ENCODE measurements around the gene ANXA11. TPM values are rescaled to one million over a fixed set of nuclear protein-coding genes. Genes with fewer than 3 reads are reported as not detected.

Gene ANXA11
- total and polyA plus RNA-seq, 2 of the 4 experiments (the other 2 are of a cell fraction), result 39.4 to 109 TPM

GRCh38 chr10:80168679-80169380, 36.5 kb downstream of the ANXA11 start (continued):
- no peak for TF ChIP-seq NFE2L2 (IDR thresholded peaks at IDR 0.05; ENCODE audit: low read depth, low read length)

- Histone ChIP-seq H3K23ac (ENCODE audit: low read depth, low read length) (no peak overlapping the region), H2AK9ac (replicated peaks; ENCODE audit: low read depth, low read length, poor library complexity) (no peak overlapping the region), H2BK20ac (ENCODE audit: low read depth, low read length) (no peak overlapping the region), H3K56ac (ENCODE audit: extremely low read depth, insufficient read depth, low read length) (no peak overlapping the region), H3K27me3 (ENCODE audit: control insufficient read depth, insufficient read depth, low read length) (no peaks in the 10 kb centered on the region), H3K4me2 (ENCODE audit: low read depth, low read length) (no peak overlapping the region), H3K9ac (ENCODE audit: low read depth, low read length) (no peak overlapping the region), H3K36me3 (ENCODE audit: control insufficient read depth, insufficient read depth, low read length) (peaks cover 55% of the 10 kb centered on the region), H3K9me3 (ENCODE audit: control insufficient read depth, insufficient read depth, low read length) (no peaks in the 10 kb centered on the region), H4K91ac (ENCODE audit: insufficient read depth, low read depth, low read length) (no peak overlapping the region), H2AK5ac (ENCODE audit: low read depth, low read length) (no peak overlapping the region), H4K5ac (ENCODE audit: low read depth, low read length) (no peak overlapping the region), H4K20me1 (ENCODE audit: insufficient read depth, low read length) (peaks cover 29% of the 10 kb centered on the region), H4K8ac (ENCODE audit: low read depth in 2 of 2, low read length in 2 of 2) (no peak overlapping the region), H3K18ac (ENCODE audit: low read depth, low read length) (no peak overlapping the region), H2BK120ac (ENCODE audit: low read depth, low read length) (no peak overlapping the region), H3K79me1 (ENCODE audit: low read depth in 1 of 2, low read length in 2 of 2) (peaks cover 18 to 98% of the 10 kb centered on the region in 2 experiments), H2AFZ (replicated peaks; ENCODE audit: low read length, poor library complexity) (no peak overlapping the region), H3K4me1 (ENCODE audit: control insufficient read depth, insufficient read depth, low read length) (peaks cover 32% of the 10 kb centered on the region), H3K4ac (ENCODE audit: low read depth, low read length) (no peak overlapping the region), H3K4me3 (ENCODE audit: insufficient read depth, low read depth, low read length) (no peak overlapping the region), H3K27ac (ENCODE audit: insufficient read depth, low read length) (no peak overlapping the region), H3K9me1 (ENCODE audit: insufficient read depth, low read length) (peaks cover 47% of the 10 kb centered on the region), H2BK15ac (ENCODE audit: low read depth, low read length) (no peak overlapping the region), H3K14ac (replicated peaks; ENCODE audit: low read depth, low read length) (no peak overlapping the region), H2BK5ac (ENCODE audit: low read depth, low read length, poor library complexity, severe bottlenecking) (no peak overlapping the region)
- no peak for TF ChIP-seq MXI1 (IDR thresholded peaks at IDR 0.05; ENCODE audit: borderline replicate concordance, low read depth, low read length)
- no peak for TF ChIP-seq RAD21 (IDR thresholded peaks at IDR 0.05; ENCODE audit: low read length)
- no peak for TF ChIP-seq CHD1 (IDR thresholded peaks at IDR 0.05; ENCODE audit: low read depth, low read length)
- no peak for TF ChIP-seq NFE2L2 (IDR thresholded peaks at IDR 0.05; ENCODE audit: low read depth, low read length)
- no peak for TF ChIP-seq RCOR1 (IDR thresholded peaks at IDR 0.05; ENCODE audit: insufficient replicate concordance, low read length)
- TF ChIP-seq FOS (IDR thresholded peaks at IDR 0.05; ENCODE audit: low read depth, low read length), result no peak
- no peak for TF ChIP-seq RFX5 (IDR thresholded peaks at IDR 0.05; ENCODE audit: low read depth, low read length)
- TF ChIP-seq CTCF (conservative IDR thresholded peaks at IDR 0.05; ENCODE audit: low read depth, low read length), result no peak
- no peak for TF ChIP-seq BHLHE40 (IDR thresholded peaks at IDR 0.05; ENCODE audit: low read depth, low read length)
- TF ChIP-seq USF2 (IDR thresholded peaks at IDR 0.05; ENCODE audit: low read depth, low read length), result no peak
- dilution Hi-C loops (cut with HindIII; ENCODE audit: low sequenced_read_pairs, unreplicated experiment), result no loop called here
- ChIA-PET POLR2A (ENCODE audit: unreplicated experiment) (no interaction called here), CTCF (interaction anchor here (0.8 to 0.9 kb wide), 2 partner anchors 14 to 19 kb away, joined by 3 to 4 read pairs; no protein-coding TSS in a partner anchor)
- intact Hi-C loops (cut with micrococcal nuclease), result no loop called here
- in situ Hi-C loops (cut with MboI; ENCODE audit: low sequenced_read_pairs), result loop anchor here (25.0 kb wide), 1 partner anchor 294 kb away; the partner anchor contains the start of gene TSPAN14
- BruUV-seq (replicated peaks), result no TSS peak
- ATAC-seq (ENCODE audit: low read depth) (no peak), DNase-seq (no peak)
- 100% methylated on average over 1 of the region's 7 CpGs; no CpG with 5 or more reads in 1 of the 2 experiments for WGBS, 2 experiments (ENCODE audit: extremely low coverage in 2 of 2, insufficient read length in 1 of 2)
These were observed 37.2 kb downstream of the ANXA11 start for GRCh38 chr10:80168162-80168511.
